ENCODE data around the gene PHF21B.

- TF ChIP-seq POLR2AphosphoS5 (IDR thresholded peaks at IDR 0.05), result no peak
- no peak for TF ChIP-seq CTCF (IDR thresholded peaks at IDR 0.05)
Measured at GRCh38 chr22:44842417-44842816, 167.4 kb downstream of the PHF21B start.

All from suprapubic skin (tissue), 3 donors.